AG09309 (cell line): ENCODE results near the gene AGAP1.

Experiments used
- DNase-seq: peaks from one replicate; pipeline ENCODE4 v3.0.0-alpha.2; 2010; ENCODE audit warnings: low read depth
- H3K4me3 ChIP-seq: 2 replicates; pipeline ENCODE4 v1.5.1; 2011; ENCODE audit warnings: mild to moderate bottlenecking, low read depth, low read length, moderate library complexity; ENCODE audit not compliant: control insufficient read depth
- CTCF ChIP-seq: IDR thresholded peaks from 2 replicates; pipeline ENCODE4 v1.5.1; 2011; ENCODE audit warnings: mild to moderate bottlenecking, low read depth, low read length, inconsistent platforms; ENCODE audit not compliant: insufficient read depth, control insufficient read depth; ENCODE audit errors: missing control alignments

Gene AGAP1

GRCh38 chr2:235678712-235679111, 184.9 kb downstream of the AGAP1 start:
- H3K4me3 ChIP-seq = no peak overlapping the region
- TF ChIP-seq CTCF = no peak
- DNase-seq = no peak

GRCh38 chr2:235679471-235679870, 185.6 kb downstream of the AGAP1 start:
- H3K4me3 ChIP-seq = no peak overlapping the region
- TF ChIP-seq CTCF = no peak
- DNase-seq = no peak

DNA sequence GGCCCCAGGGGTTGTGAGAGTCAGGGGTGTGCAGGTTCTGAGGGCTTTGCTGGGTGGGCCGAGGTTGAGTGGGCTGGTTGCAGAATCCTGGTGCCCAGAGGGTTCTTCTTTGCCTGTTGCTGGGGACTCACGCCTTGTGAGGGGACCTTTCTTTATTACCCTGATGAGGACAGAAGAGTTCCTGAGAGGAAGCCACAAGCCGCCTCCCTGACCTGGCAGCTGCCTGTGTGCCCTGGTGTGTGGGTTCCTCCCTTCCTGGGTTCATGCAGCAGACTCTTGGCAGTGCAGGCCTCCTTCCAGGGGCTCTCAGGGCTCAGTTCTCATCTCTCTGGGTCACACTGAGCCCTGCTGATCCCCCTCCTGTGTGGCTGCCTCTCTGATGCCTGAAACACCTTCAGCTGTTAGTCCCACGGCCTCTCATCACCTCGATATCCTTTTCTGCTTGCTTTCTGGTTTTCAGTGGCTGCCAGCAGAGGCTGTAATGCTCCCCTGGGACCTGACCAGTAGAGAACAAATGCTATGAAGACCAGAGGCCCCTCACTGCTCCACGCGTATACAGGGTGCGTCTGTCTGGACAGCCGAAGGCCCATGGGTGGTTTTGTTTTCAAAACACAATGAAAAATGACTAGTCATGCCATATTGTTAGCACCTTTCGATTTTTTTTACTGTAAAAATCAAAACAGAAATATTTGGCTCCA, 191.3 kb downstream of the AGAP1 start:
- TF ChIP-seq CTCF = no peak
- no peak overlapping the region for H3K4me3 ChIP-seq
- no peak for DNase-seq

- H3K4me3 ChIP-seq = no peak overlapping the region
- no peak for DNase-seq
- no peak for TF ChIP-seq CTCF
Measured at GRCh38 chr2:235688511-235689426, 194.9 kb downstream of the AGAP1 start.

DNA sequence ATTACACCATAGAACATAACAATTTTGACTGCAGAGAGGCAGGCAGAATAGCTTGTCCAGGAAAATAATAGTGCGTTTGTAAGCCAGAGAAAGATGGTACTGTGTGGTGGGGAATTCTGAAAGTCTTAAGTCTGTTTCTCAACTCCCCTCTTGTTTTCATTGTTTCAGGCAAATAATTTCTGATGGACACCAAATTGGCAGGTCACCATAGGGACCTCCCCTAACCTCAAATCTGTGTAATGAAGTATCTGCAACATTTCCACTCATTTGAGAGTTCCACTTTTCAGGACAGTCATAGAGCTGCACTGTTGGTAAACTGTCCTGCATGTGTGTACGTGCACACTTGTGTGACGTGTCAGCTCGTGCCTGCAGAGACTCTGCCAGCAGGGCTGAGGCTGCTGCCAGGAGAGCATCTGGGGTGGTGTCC, 195.6 kb downstream of the AGAP1 start:
- no peak for TF ChIP-seq CTCF
- no peak for DNase-seq
- H3K4me3 ChIP-seq = no peak overlapping the region

- H3K4me3 ChIP-seq = no peak overlapping the region
- DNase-seq = no peak
- no peak for TF ChIP-seq CTCF
Measured at GRCh38 chr2:235690082-235690808, 196.4 kb downstream of the AGAP1 start.
